ENCODE results near the gene CHERP. TPM values are rescaled to one million over a fixed set of nuclear protein-coding genes. Genes with fewer than 3 reads are reported as not detected.
A peak's percentile ranks its signal among the peaks of the same experiment; 100 is the strongest.

CHERP gene
- total and polyA plus RNA-seq, 2 donors (not counting 1 experiment from before 2014, with no cell fraction given), result 2.4 to 6.1 TPM

DNA sequence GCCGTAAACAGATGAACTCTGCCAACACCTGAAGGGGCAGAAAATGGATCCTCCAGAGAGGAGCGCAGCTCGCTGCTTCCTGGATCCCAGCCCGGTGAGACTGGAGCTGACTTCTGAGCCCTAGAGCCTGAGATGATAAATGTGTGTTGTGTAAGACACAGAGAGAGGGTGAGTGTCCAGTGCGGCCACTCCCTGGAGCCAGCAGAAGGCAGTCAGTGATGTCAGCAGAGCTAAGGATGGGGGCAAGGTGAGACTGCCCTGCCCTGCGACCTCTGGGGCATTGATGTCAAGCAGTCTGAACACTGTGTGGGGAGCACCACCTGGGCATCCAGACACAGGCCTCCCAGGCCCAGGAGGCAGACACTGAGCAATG is 39.7 kb upstream of the CHERP start:
- H2AFZ ChIP-seq (ENCODE audit: low read length), result no peak overlapping the region
- H3K9ac ChIP-seq (ENCODE audit: insufficient read depth, low read length), result no peak overlapping the region
- TF ChIP-seq EZH2 (IDR thresholded peaks at IDR 0.05; ENCODE audit: low read length, missing control alignments), result no peak
- TF ChIP-seq, protein P1, sequence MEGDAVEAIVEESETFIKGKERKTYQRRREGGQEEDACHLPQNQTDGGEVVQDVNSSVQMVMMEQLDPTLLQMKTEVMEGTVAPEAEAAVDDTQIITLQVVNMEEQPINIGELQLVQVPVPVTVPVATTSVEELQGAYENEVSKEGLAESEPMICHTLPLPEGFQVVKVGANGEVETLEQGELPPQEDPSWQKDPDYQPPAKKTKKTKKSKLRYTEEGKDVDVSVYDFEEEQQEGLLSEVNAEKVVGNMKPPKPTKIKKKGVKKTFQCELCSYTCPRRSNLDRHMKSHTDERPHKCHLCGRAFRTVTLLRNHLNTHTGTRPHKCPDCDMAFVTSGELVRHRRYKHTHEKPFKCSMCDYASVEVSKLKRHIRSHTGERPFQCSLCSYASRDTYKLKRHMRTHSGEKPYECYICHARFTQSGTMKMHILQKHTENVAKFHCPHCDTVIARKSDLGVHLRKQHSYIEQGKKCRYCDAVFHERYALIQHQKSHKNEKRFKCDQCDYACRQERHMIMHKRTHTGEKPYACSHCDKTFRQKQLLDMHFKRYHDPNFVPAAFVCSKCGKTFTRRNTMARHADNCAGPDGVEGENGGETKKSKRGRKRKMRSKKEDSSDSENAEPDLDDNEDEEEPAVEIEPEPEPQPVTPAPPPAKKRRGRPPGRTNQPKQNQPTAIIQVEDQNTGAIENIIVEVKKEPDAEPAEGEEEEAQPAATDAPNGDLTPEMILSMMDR (conservative IDR thresholded peaks at IDR 0.05 in 1 of 2, IDR thresholded peaks at IDR 0.05 in 1 of 2; ENCODE audit: low read depth in 1 of 2, low read length in 2 of 2), result no peak
- peaks cover 10% of the 10 kb centered on the region for H3K36me3 ChIP-seq (ENCODE audit: control insufficient read depth, insufficient read depth, low read length)
- peaks cover 3% of the 10 kb centered on the region for H4K20me1 ChIP-seq (ENCODE audit: control insufficient read depth, extremely low read depth, insufficient read depth, low read length)
- peak in 1 of 2 donors; percentile 31 for DNase-seq (ENCODE audit: low read depth in 2 of 2)
- H3K27me3 ChIP-seq (ENCODE audit: control insufficient read depth, insufficient read depth, low read length), result no peaks in the 10 kb centered on the region
- H3K79me2 ChIP-seq (ENCODE audit: control insufficient read depth, insufficient read depth, low read length), result peaks cover 86% of the 10 kb centered on the region
- no peak overlapping the region for H3K4me3 ChIP-seq (replicated peaks in 1 of 4; ENCODE audit: control extremely low read depth in 1 of 4, insufficient read depth in 1 of 4, low read depth in 3 of 4, low read length in 4 of 4)
- H3K4me1 ChIP-seq (ENCODE audit: control insufficient read depth, extremely low read depth, insufficient read depth, low read length), result peaks cover 14% of the 10 kb centered on the region
- H3K9me3 ChIP-seq (ENCODE audit: control insufficient read depth, insufficient read depth, low read depth, low read length), result no peaks in the 10 kb centered on the region
- H3K27ac ChIP-seq (ENCODE audit: insufficient read depth, low read length), result no peak overlapping the region
- H3K4me2 ChIP-seq (ENCODE audit: extremely low read depth, insufficient read depth, low read length), result no peak overlapping the region

GRCh38 chr19:16581145-16581970 is 39.1 kb upstream of the CHERP start:
- no peaks in the 10 kb centered on the region for H3K9me3 ChIP-seq (ENCODE audit: control insufficient read depth, insufficient read depth, low read depth, low read length)
- TF ChIP-seq EZH2 (IDR thresholded peaks at IDR 0.05; ENCODE audit: low read length, missing control alignments), result no peak
- TF ChIP-seq, protein P1 (conservative IDR thresholded peaks at IDR 0.05 in 1 of 2, IDR thresholded peaks at IDR 0.05 in 1 of 2; ENCODE audit: low read depth in 1 of 2, low read length in 2 of 2), result no peak
- DNase-seq (ENCODE audit: low read depth in 2 of 2), result no peak
- peaks cover 14% of the 10 kb centered on the region for H3K4me1 ChIP-seq (ENCODE audit: control insufficient read depth, extremely low read depth, insufficient read depth, low read length)
- H3K4me3 ChIP-seq (replicated peaks in 1 of 4; ENCODE audit: control extremely low read depth in 1 of 4, insufficient read depth in 1 of 4, low read depth in 3 of 4, low read length in 4 of 4), result no peak overlapping the region
- no peak overlapping the region for H3K9ac ChIP-seq (ENCODE audit: insufficient read depth, low read length)
- peak overlapping the region; percentile 10 for H3K27ac ChIP-seq (ENCODE audit: insufficient read depth, low read length)
- H3K4me2 ChIP-seq (ENCODE audit: extremely low read depth, insufficient read depth, low read length), result no peak overlapping the region
- peaks cover 3% of the 10 kb centered on the region for H4K20me1 ChIP-seq (ENCODE audit: control insufficient read depth, extremely low read depth, insufficient read depth, low read length)
- H3K36me3 ChIP-seq (ENCODE audit: control insufficient read depth, insufficient read depth, low read length), result peaks cover 12% of the 10 kb centered on the region
- peaks cover 88% of the 10 kb centered on the region for H3K79me2 ChIP-seq (ENCODE audit: control insufficient read depth, insufficient read depth, low read length)
- no peak overlapping the region for H2AFZ ChIP-seq (ENCODE audit: low read length)
- no peaks in the 10 kb centered on the region for H3K27me3 ChIP-seq (ENCODE audit: control insufficient read depth, insufficient read depth, low read length)

DNA sequence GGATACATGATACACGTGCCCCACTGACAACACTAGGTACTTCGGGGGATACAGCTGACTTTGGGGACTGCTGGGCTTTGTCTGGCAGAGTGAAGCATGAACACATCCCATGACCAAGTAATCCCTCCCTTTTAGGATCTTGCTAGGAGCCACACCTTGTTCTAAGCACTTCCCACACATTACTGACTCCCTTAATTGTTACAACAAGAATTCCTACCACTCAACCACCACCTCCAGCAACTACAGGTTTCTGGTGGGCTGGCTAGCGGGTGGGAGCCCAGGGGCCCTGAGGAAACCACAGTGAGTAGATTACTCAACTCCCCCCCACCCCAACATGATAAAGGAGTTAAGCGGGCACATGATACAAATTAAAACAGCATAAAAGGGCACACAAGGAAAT is 37.1 kb upstream of the CHERP start:
- TF ChIP-seq, protein P1 (conservative IDR thresholded peaks at IDR 0.05 in 1 of 2, IDR thresholded peaks at IDR 0.05 in 1 of 2; ENCODE audit: low read depth in 1 of 2, low read length in 2 of 2), result no peak
- TF ChIP-seq EZH2 (IDR thresholded peaks at IDR 0.05; ENCODE audit: low read length, missing control alignments), result no peak
- peaks cover 89% of the 10 kb centered on the region for H3K79me2 ChIP-seq (ENCODE audit: control insufficient read depth, insufficient read depth, low read length)

More for the DNA sequence above, 37.1 kb upstream of the CHERP start:
- Histone ChIP-seq H3K27me3 (ENCODE audit: control insufficient read depth, insufficient read depth, low read length) (no peaks in the 10 kb centered on the region), H3K9me3 (ENCODE audit: control insufficient read depth, insufficient read depth, low read depth, low read length) (no peaks in the 10 kb centered on the region), H3K4me1 (ENCODE audit: control insufficient read depth, extremely low read depth, insufficient read depth, low read length) (peaks cover 13% of the 10 kb centered on the region), H4K20me1 (ENCODE audit: control insufficient read depth, extremely low read depth, insufficient read depth, low read length) (peaks cover 3% of the 10 kb centered on the region), H3K4me2 (ENCODE audit: extremely low read depth, insufficient read depth, low read length) (no peak overlapping the region), H3K36me3 (ENCODE audit: control insufficient read depth, insufficient read depth, low read length) (peaks cover 22% of the 10 kb centered on the region), H3K27ac (ENCODE audit: insufficient read depth, low read length) (no peak overlapping the region), H3K4me3 (replicated peaks in 1 of 4; ENCODE audit: control extremely low read depth in 1 of 4, insufficient read depth in 1 of 4, low read depth in 3 of 4, low read length in 4 of 4) (no peak overlapping the region), H3K9ac (ENCODE audit: insufficient read depth, low read length) (no peak overlapping the region), H2AFZ (ENCODE audit: low read length) (no peak overlapping the region)
- no peak for DNase-seq (ENCODE audit: low read depth in 2 of 2)
